Ascending aorta (tissue), 2 donors: ENCODE data around the gene AP1M2. TPM values are rescaled to one million over a fixed set of nuclear protein-coding genes. Genes with fewer than 3 reads are reported as not detected.
"Not testable (repeated sequence)": the region's sequence is repeated elsewhere in the genome, so short reads cannot be mapped to it uniquely, and the experiment has no call there.

ENCODE experiments used
- DNase-seq, 2 donors: peaks; one replicate each; pipeline ENCODE4 v3.0.0-alpha.2; 2019; ENCODE audit warnings: low spot score in 2 of 2
- H3K27ac ChIP-seq, 2 donors: fragments of 200-600 bp; sonication (generic); one replicate each; pipeline ENCODE4 v1.5.1; 2016 to 2017; ENCODE audit warnings: mild to moderate bottlenecking in 1 of 2
- H3K27me3 ChIP-seq: fragments of 200-600 bp; sonication (generic); one replicate; pipeline ENCODE4 v1.5.1; 2017
- H3K36me3 ChIP-seq, 2 donors: fragments of 200-600 bp; sonication (generic); one replicate each; pipeline ENCODE4 v1.5.1; 2016
- H3K4me1 ChIP-seq, 2 donors: fragments of 200-600 bp; sonication (generic); one replicate each; pipeline ENCODE4 v1.5.1; 2016 to 2017; ENCODE audit warnings: mild to moderate bottlenecking in 1 of 2
- H3K4me3 ChIP-seq, 2 donors: fragments of 200-600 bp; sonication (generic); one replicate each; pipeline ENCODE4 v1.5.1; 2016 to 2017; ENCODE audit warnings: mild to moderate bottlenecking in 1 of 2
- H3K9me3 ChIP-seq, 2 donors: fragments of 200-600 bp; sonication (generic); one replicate each; pipeline ENCODE4 v1.5.1; 2016
- intact Hi-C: fragments of 100-400 bp; cut with DNase I; formaldehyde crosslinking; loops from one replicate; pipeline ENCODE4 v1.15.1; 2023
- total RNA-seq: library from RNA; depleted of rRNA; stranded (reverse); fragments of >200 nt; gene quantifications from one replicate; pipeline ENCODE4 v1.1.0, GENCODE V29; 2016
- TF ChIP-seq, protein P1 (sequence below), 3 experiments: fragments of 200-600 bp in 2 of 3; fragments of 450-650 bp in 1 of 3; sonication (generic) in 2 of 3; IDR thresholded peaks; one replicate each; pipeline ENCODE4 v1.5.1; 2016 to 2019; ENCODE audit warnings: antibody characterized with exemption in 3 of 3, mild to moderate bottlenecking in 1 of 3, moderate library complexity in 1 of 3

The AP1M2 gene
- total RNA-seq, 1 donor from 2014 or later = not detected

GRCh38 chr19:10574462-10574861 lies 12.7 kb downstream of the AP1M2 start:
- Histone ChIP-seq H3K9me3 (no peaks in the 10 kb centered on the region), H3K27ac (no peak overlapping the region), H3K4me1 (peaks cover 1 to 6% of the 10 kb centered on the region in 2 donors), H3K36me3 (no peaks in the 10 kb centered on the region), H3K27me3 (no peaks in the 10 kb centered on the region), H3K4me3 (no peak overlapping the region)
- TF ChIP-seq, protein P1, sequence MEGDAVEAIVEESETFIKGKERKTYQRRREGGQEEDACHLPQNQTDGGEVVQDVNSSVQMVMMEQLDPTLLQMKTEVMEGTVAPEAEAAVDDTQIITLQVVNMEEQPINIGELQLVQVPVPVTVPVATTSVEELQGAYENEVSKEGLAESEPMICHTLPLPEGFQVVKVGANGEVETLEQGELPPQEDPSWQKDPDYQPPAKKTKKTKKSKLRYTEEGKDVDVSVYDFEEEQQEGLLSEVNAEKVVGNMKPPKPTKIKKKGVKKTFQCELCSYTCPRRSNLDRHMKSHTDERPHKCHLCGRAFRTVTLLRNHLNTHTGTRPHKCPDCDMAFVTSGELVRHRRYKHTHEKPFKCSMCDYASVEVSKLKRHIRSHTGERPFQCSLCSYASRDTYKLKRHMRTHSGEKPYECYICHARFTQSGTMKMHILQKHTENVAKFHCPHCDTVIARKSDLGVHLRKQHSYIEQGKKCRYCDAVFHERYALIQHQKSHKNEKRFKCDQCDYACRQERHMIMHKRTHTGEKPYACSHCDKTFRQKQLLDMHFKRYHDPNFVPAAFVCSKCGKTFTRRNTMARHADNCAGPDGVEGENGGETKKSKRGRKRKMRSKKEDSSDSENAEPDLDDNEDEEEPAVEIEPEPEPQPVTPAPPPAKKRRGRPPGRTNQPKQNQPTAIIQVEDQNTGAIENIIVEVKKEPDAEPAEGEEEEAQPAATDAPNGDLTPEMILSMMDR (IDR thresholded peaks at IDR 0.05) = no peak
- intact Hi-C loops = no loop called here
- no peak for DNase-seq

DNA sequence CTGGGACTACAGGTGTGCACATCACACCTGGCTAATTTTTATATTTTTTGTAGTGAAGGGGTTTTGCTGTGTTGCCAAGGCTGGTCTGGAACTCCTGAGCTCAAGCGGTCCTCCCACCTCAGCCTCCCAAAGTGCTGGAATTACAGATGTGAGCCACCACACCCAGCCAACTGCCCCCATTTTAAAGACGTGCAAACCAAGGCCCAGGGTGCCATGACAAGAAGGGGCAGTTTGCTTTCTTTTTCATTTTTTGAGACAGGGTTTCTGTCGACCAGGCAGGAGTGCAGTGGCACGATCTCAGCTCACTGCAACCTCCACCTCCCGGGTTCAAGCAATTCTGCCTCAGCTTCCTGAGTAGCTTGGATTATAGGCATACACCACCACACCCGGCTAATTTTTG lies 13.3 kb downstream of the AP1M2 start:
- H3K27ac ChIP-seq, H3K9me3 ChIP-seq, H3K4me1 ChIP-seq, DNase-seq, H3K4me3 ChIP-seq, H3K27me3 ChIP-seq, intact Hi-C loops, H3K36me3 ChIP-seq: not testable (repeated sequence)

GRCh38 chr19:10568826-10569651 lies 18.1 kb downstream of the AP1M2 start, which contains the start of gene CDKN2D:
TSS of gene CDKN2D (minus strand) at chr19:10568979. CDS start at chr19:10568653, 326 bp downstream.
- H3K27me3 ChIP-seq = no peaks in the 10 kb centered on the region
- H3K4me1 ChIP-seq = peaks cover 12 to 30% of the 10 kb centered on the region in 2 donors
- DNase-seq = peak; percentile 99 to 100
- peak within 1 kb of the TSS; percentile 78 to 93 for H3K27ac ChIP-seq
- H3K4me3 ChIP-seq = peak within 1 kb of the TSS; percentile 88 to 98
- no peaks in the 10 kb centered on the region for H3K9me3 ChIP-seq
- intact Hi-C loops = loop anchor here (1.0 to 2.0 kb wide), 3 partner anchors 85 to 164 kb away; partner anchors contain the start of gene ILF3
- H3K36me3 ChIP-seq = no peaks in the 10 kb centered on the region
- TF ChIP-seq, protein P1 (IDR thresholded peaks at IDR 0.05) = peak in 2 of 3 experiments; percentile 45 to 47

DNA sequence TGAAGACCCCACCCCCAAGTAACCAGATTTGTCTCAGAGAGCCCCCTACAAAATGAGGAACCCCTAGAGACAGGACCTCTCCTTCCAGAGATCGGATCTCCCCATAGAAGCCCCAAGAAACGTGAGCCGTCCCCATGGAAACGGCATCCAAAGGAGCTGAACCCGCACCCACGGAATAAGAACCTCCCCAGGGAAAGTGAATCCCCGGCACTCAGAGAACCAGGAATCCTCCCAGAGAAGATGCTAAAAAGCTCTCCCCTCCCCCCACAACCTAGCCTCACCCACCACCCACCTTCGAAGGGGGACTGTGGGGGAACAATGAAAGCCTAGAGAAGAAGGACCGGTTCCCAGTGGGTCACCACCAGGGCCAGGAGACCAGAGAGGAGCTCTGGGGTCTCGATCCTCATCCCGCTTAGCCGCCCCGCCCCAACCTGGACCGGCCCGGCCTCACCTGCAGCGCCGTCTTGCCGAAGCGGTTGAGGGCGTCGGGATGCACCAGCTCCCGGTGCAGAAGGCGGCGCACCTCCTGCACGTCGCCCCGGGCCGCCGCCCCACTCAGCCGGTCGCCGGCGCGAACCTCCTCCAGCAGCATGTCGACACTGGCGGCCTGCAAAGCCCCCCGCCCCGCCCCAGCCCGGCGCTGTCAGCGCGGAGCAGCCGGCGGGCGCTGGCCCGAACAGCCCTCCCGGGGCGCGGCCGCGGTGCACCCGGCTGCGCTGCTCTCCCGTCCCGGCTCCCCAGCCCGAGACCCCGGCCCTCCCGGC lies 18.9 kb downstream of the AP1M2 start:
- TF ChIP-seq, protein P1 (IDR thresholded peaks at IDR 0.05) = no peak
- Histone ChIP-seq H3K4me3 (peak overlapping the region; percentile 88 to 98), H3K27ac (peak overlapping the region; percentile 78 to 93), H3K4me1 (peaks cover 12 to 30% of the 10 kb centered on the region in 2 donors), H3K27me3 (no peaks in the 10 kb centered on the region), H3K36me3 (no peaks in the 10 kb centered on the region), H3K9me3 (no peaks in the 10 kb centered on the region)
- no peak for DNase-seq
- intact Hi-C loops = loop anchor here (2.0 kb wide), 2 partner anchors 89 to 163 kb away; no protein-coding TSS in a partner anchor

DNA sequence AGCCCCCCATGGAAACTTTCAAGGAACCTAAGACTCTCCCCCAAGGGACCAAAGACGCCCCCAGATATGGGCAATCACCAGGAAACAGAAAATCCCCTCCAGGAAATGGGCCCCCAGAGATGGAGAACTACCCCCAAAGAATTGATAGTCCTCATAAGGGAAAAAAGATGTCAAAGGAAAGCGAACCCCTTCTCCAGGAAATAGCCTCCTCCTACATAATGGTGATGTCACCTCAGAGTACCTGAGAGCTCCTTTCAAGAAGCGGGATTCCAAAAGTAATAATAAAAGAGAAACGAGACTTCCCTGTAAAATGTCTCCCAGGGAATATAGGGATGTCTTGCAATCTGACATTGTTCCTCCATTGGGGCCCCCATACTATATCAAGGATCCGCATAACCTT lies 19.5 kb downstream of the AP1M2 start:
- Histone ChIP-seq H3K36me3 (no peaks in the 10 kb centered on the region), H3K27ac (peak overlapping the region; percentile 78 to 93), H3K27me3 (no peaks in the 10 kb centered on the region), H3K4me3 (peak overlapping the region; percentile 88 to 98), H3K4me1 (peaks cover 12 to 30% of the 10 kb centered on the region in 2 donors), H3K9me3 (no peaks in the 10 kb centered on the region)
- DNase-seq = no peak
- intact Hi-C loops = loop anchor here (2.0 kb wide), 2 partner anchors 89 to 163 kb away; no protein-coding TSS in a partner anchor
- TF ChIP-seq, protein P1 (IDR thresholded peaks at IDR 0.05) = no peak
